RWPE2 (cell line): ENCODE data around the gene ACTL8.

Experiments
- ATAC-seq: fragments of 200-7000 bp; cut with Tn5 transposase; 3 replicates; pipeline ENCODE4 v1.9.1; 2021; ENCODE audit warnings: low read depth
- DNase-seq: peaks from one replicate; pipeline ENCODE4 v3.0.0-alpha.2; 2020; ENCODE audit warnings: low spot score
- H3K27ac ChIP-seq: fragments of 450-650 bp; 2 replicates; pipeline ENCODE4 v1.5.1; 2017; ENCODE audit warnings: mild to moderate bottlenecking; ENCODE audit not compliant: poor library complexity, severe bottlenecking
- H3K27me3 ChIP-seq: fragments of 250-450 bp; sonication (Bioruptor Pico); 2 replicates; pipeline ENCODE4 v1.5.1; 2021; ENCODE audit warnings: mild to moderate bottlenecking, moderate library complexity; ENCODE audit not compliant: insufficient read depth, poor library complexity, severe bottlenecking
- H3K36me3 ChIP-seq: fragments of 250-450 bp; sonication (Bioruptor Pico); 2 replicates; pipeline ENCODE4 v1.5.1; 2020; ENCODE audit warnings: low read depth, mild to moderate bottlenecking, moderate library complexity
- H3K4me1 ChIP-seq: fragments of 250-450 bp; sonication (Bioruptor Pico); 2 replicates; pipeline ENCODE4 v1.5.1; 2021; ENCODE audit warnings: mild to moderate bottlenecking, moderate library complexity; ENCODE audit not compliant: insufficient read depth, poor library complexity, severe bottlenecking
- H3K4me3 ChIP-seq: fragments of 250-450 bp; sonication (Bioruptor Pico); 2 replicates; pipeline ENCODE4 v1.5.1; 2021; ENCODE audit warnings: mild to moderate bottlenecking, moderate library complexity; ENCODE audit not compliant: severe bottlenecking
- H3K9me3 ChIP-seq: fragments of 250-450 bp; sonication (Bioruptor Pico); 2 replicates; pipeline ENCODE4 v1.5.1; 2021; ENCODE audit warnings: mild to moderate bottlenecking, moderate library complexity; ENCODE audit not compliant: severe bottlenecking
- CTCF ChIP-seq: fragments of 450-650 bp; IDR thresholded peaks from one replicate; pipeline ENCODE4 v1.5.1; 2017; ENCODE audit warnings: mild to moderate bottlenecking, moderate library complexity; ENCODE audit not compliant: poor library complexity, severe bottlenecking

The ACTL8 gene

GRCh38 chr1:17711941-17712340, 43.2 kb upstream of the ACTL8 start:
- no peak overlapping the region for H3K4me3 ChIP-seq
- ATAC-seq, result no peak
- DNase-seq, result no peak
- H3K9me3 ChIP-seq, result no peaks in the 10 kb centered on the region
- H3K27me3 ChIP-seq, result no peaks in the 10 kb centered on the region
- H3K27ac ChIP-seq, result no peak overlapping the region
- no peaks in the 10 kb centered on the region for H3K4me1 ChIP-seq
- no peak for TF ChIP-seq CTCF
- no peaks in the 10 kb centered on the region for H3K36me3 ChIP-seq

- no peak for TF ChIP-seq CTCF
- no peaks in the 10 kb centered on the region for H3K27me3 ChIP-seq
- no peak for DNase-seq
Observed at GRCh38 chr1:17713993-17714392, 41.1 kb upstream of the ACTL8 start.

GRCh38 chr1:17717594-17718535, 37.3 kb upstream of the ACTL8 start:
- no peaks in the 10 kb centered on the region for H3K4me1 ChIP-seq
- no peaks in the 10 kb centered on the region for H3K27me3 ChIP-seq
- H3K27ac ChIP-seq, result no peak overlapping the region
- ATAC-seq, result no peak
- no peak overlapping the region for H3K4me3 ChIP-seq
- DNase-seq, result no peak
- TF ChIP-seq CTCF, result no peak
- H3K36me3 ChIP-seq, result no peaks in the 10 kb centered on the region
- no peaks in the 10 kb centered on the region for H3K9me3 ChIP-seq

More at GRCh38 chr1:17713993-17714392, 41.1 kb upstream of the ACTL8 start:
- no peaks in the 10 kb centered on the region for H3K36me3 ChIP-seq
- H3K9me3 ChIP-seq, result no peaks in the 10 kb centered on the region
- no peaks in the 10 kb centered on the region for H3K4me1 ChIP-seq
- ATAC-seq, result no peak
- no peak overlapping the region for H3K27ac ChIP-seq
- H3K4me3 ChIP-seq, result no peak overlapping the region

- ATAC-seq (no peak), DNase-seq (no peak)
- no peak for TF ChIP-seq CTCF
- no peaks in the 10 kb centered on the region for H3K4me1 ChIP-seq
- no peaks in the 10 kb centered on the region for H3K36me3 ChIP-seq
- no peak overlapping the region for H3K4me3 ChIP-seq
- H3K27me3 ChIP-seq, result no peaks in the 10 kb centered on the region
- no peaks in the 10 kb centered on the region for H3K9me3 ChIP-seq
- H3K27ac ChIP-seq, result no peak overlapping the region
Observed at GRCh38 chr1:17719874-17720273, 35.3 kb upstream of the ACTL8 start.

DNA sequence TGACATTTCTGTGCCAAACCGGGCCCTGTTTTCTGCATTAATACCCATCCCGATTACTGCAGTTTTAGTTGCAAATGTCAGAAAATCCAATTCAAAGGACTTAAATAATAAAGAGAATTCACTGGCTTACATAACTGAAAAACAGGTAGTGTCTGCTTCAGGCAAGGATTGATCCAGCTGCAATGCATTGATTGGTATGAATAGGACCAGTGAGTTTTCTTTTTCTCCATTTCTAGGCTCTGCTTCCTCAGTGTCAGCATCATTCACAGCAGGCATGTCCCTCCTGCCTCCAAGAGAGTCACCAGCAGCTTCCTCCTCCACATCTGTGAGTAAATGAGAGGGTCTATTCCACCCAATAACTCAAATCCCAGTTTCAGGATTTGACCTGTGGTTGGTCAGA, 33.7 kb upstream of the ACTL8 start:
- TF ChIP-seq CTCF, result no peak
- Histone ChIP-seq H3K36me3 (no peaks in the 10 kb centered on the region), H3K27ac (no peak overlapping the region), H3K4me1 (no peaks in the 10 kb centered on the region), H3K4me3 (no peak overlapping the region), H3K9me3 (no peaks in the 10 kb centered on the region), H3K27me3 (no peaks in the 10 kb centered on the region)
- no peak for DNase-seq
- ATAC-seq, result no peak
